ENCODE measurements around the gene CBR4. TPM values are rescaled to one million over a fixed set of nuclear protein-coding genes. Genes with fewer than 3 reads are reported as not detected.
A peak's percentile ranks its signal among the peaks of the same experiment; 100 is the strongest.

CBR4 gene
- total RNA-seq, 2 experiments from 2014 or later = 21.9 to 40.9 TPM

- H3K9me2 ChIP-seq (ENCODE audit: insufficient read depth, low read length) = no peaks in the 10 kb centered on the region
- H3K27ac ChIP-seq (ENCODE audit: low read depth, low read length, poor library complexity, severe bottlenecking) = no peak overlapping the region
- POLR2A ChIA-PET = interaction anchor here (0.8 to 0.9 kb wide), 2 partner anchors 10 to 12 kb away, joined by 3 read pairs; partner anchors contain the start of gene CBR4
- TF ChIP-seq EZH2phosphoT487 (IDR thresholded peaks at IDR 0.05; ENCODE audit: borderline replicate concordance, low read depth, low read length) (no peak), CTCF (conservative IDR thresholded peaks at IDR 0.05; ENCODE audit: low read length) (no peak)
- intact Hi-C loops (cut with micrococcal nuclease; ENCODE audit: unreplicated experiment) = no loop called here
- no peak overlapping the region for H2AFZ ChIP-seq (ENCODE audit: low read length)
- H4K20me1 ChIP-seq (ENCODE audit: insufficient read depth, low read length) = no peaks in the 10 kb centered on the region; the same call in 1 of the 2 replicates
- no peaks in the 10 kb centered on the region for H3K79me2 ChIP-seq (ENCODE audit: insufficient read depth, low read depth, low read length)
- BruUV-seq (replicated peaks) = no TSS peak
- H3K36me3 ChIP-seq (ENCODE audit: insufficient read depth, low read length) = peaks cover 84% of the 10 kb centered on the region
- H3K4me2 ChIP-seq (ENCODE audit: low read length) = no peak overlapping the region
- H3K4me3 ChIP-seq (ENCODE audit: low read depth, low read length, poor library complexity, severe bottlenecking) = no peak overlapping the region
- DNase-seq (ENCODE audit: low spot score) = no peak
- CTCF ChIA-PET (ENCODE audit: unreplicated experiment) = no interaction called here
- H3K4me1 ChIP-seq (ENCODE audit: insufficient read depth, low read length, poor library complexity, severe bottlenecking) = no peaks in the 10 kb centered on the region
- no peaks in the 10 kb centered on the region for H3K9me3 ChIP-seq (ENCODE audit: low read length)
Measured at GRCh38 chr4:168998596-168998995, 11.5 kb downstream of the CBR4 start.

- Histone ChIP-seq H3K9me3 (ENCODE audit: low read length) (no peaks in the 10 kb centered on the region), H3K9me2 (ENCODE audit: insufficient read depth, low read length) (no peaks in the 10 kb centered on the region), H3K4me3 (ENCODE audit: low read depth, low read length, poor library complexity, severe bottlenecking) (no peak overlapping the region), H3K4me1 (ENCODE audit: insufficient read depth, low read length, poor library complexity, severe bottlenecking) (no peaks in the 10 kb centered on the region), H3K79me2 (ENCODE audit: insufficient read depth, low read depth, low read length) (no peaks in the 10 kb centered on the region), H4K20me1 (ENCODE audit: insufficient read depth, low read length) (no peaks in the 10 kb centered on the region; the same call in 1 of the 2 replicates), H2AFZ (ENCODE audit: low read length) (no peak overlapping the region), H3K36me3 (ENCODE audit: insufficient read depth, low read length) (peaks cover 62% of the 10 kb centered on the region), H3K27ac (ENCODE audit: low read depth, low read length, poor library complexity, severe bottlenecking) (no peak overlapping the region), H3K4me2 (ENCODE audit: low read length) (no peak overlapping the region)
- ChIA-PET POLR2A (interaction anchor here (0.6 to 2.1 kb wide), 8 partner anchors 9 to 472 kb away, joined by 3 to 11 read pairs (median 4); partner anchors contain the start of gene CBR4), CTCF (ENCODE audit: unreplicated experiment) (interaction anchor here (1.5 kb wide), 1 partner anchor 13 kb away, joined by 4 read pairs; no protein-coding TSS in a partner anchor)
- no TSS peak for BruUV-seq (replicated peaks)
- no peak for TF ChIP-seq EZH2phosphoT487 (IDR thresholded peaks at IDR 0.05; ENCODE audit: borderline replicate concordance, low read depth, low read length)
- TF ChIP-seq CTCF (conservative IDR thresholded peaks at IDR 0.05; ENCODE audit: low read length) = peak; percentile 39; the same call in 1 of the 2 replicates
- intact Hi-C loops (cut with micrococcal nuclease; ENCODE audit: unreplicated experiment) = no loop called here
- no peak for DNase-seq (ENCODE audit: low spot score)
Measured at GRCh38 chr4:168995537-168996295, 14.3 kb downstream of the CBR4 start.

GRCh38 chr4:168994958-168995357, 15.1 kb downstream of the CBR4 start:
- no peak for TF ChIP-seq EZH2phosphoT487 (IDR thresholded peaks at IDR 0.05; ENCODE audit: borderline replicate concordance, low read depth, low read length)
- TF ChIP-seq CTCF (conservative IDR thresholded peaks at IDR 0.05; ENCODE audit: low read length) = no peak
- peaks cover 56% of the 10 kb centered on the region for H3K36me3 ChIP-seq (ENCODE audit: insufficient read depth, low read length)
- no peak for DNase-seq (ENCODE audit: low spot score)
- ChIA-PET POLR2A (interaction anchor here (2.0 kb wide), 1 partner anchor 15 kb away, joined by 11 read pairs; the partner anchor contains the start of gene CBR4), CTCF (ENCODE audit: unreplicated experiment) (no interaction called here)
- intact Hi-C loops (cut with micrococcal nuclease; ENCODE audit: unreplicated experiment) = no loop called here
- H3K4me1 ChIP-seq (ENCODE audit: insufficient read depth, low read length, poor library complexity, severe bottlenecking) = no peaks in the 10 kb centered on the region
- H4K20me1 ChIP-seq (ENCODE audit: insufficient read depth, low read length) = no peaks in the 10 kb centered on the region; the same call in 1 of the 2 replicates
- H3K27ac ChIP-seq (ENCODE audit: low read depth, low read length, poor library complexity, severe bottlenecking) = no peak overlapping the region
- H2AFZ ChIP-seq (ENCODE audit: low read length) = no peak overlapping the region
- H3K9me2 ChIP-seq (ENCODE audit: insufficient read depth, low read length) = no peaks in the 10 kb centered on the region
- H3K4me2 ChIP-seq (ENCODE audit: low read length) = no peak overlapping the region
- no peaks in the 10 kb centered on the region for H3K9me3 ChIP-seq (ENCODE audit: low read length)
- no TSS peak for BruUV-seq (replicated peaks)
- H3K79me2 ChIP-seq (ENCODE audit: insufficient read depth, low read depth, low read length) = no peaks in the 10 kb centered on the region
- no peak overlapping the region for H3K4me3 ChIP-seq (ENCODE audit: low read depth, low read length, poor library complexity, severe bottlenecking)
